ENCODE data around the gene TLE3.

- no peak for TF ChIP-seq POLR2A (IDR thresholded peaks at IDR 0.05)
- TF ChIP-seq CTCF (IDR thresholded peaks at IDR 0.05) = no peak
Measured at GRCh38 chr15:70059476-70060213, 38.1 kb downstream of the TLE3 start.
